HG03460 (cell line): ENCODE measurements around the gene ANKRD22.

Experiments used
- ATAC-seq: cut with Tn5 transposase; IDR thresholded peaks from one replicate; pipeline ENCODE4 v1.9.1; 2021; ENCODE audit not compliant: unreplicated experiment

ANKRD22 gene

DNA sequence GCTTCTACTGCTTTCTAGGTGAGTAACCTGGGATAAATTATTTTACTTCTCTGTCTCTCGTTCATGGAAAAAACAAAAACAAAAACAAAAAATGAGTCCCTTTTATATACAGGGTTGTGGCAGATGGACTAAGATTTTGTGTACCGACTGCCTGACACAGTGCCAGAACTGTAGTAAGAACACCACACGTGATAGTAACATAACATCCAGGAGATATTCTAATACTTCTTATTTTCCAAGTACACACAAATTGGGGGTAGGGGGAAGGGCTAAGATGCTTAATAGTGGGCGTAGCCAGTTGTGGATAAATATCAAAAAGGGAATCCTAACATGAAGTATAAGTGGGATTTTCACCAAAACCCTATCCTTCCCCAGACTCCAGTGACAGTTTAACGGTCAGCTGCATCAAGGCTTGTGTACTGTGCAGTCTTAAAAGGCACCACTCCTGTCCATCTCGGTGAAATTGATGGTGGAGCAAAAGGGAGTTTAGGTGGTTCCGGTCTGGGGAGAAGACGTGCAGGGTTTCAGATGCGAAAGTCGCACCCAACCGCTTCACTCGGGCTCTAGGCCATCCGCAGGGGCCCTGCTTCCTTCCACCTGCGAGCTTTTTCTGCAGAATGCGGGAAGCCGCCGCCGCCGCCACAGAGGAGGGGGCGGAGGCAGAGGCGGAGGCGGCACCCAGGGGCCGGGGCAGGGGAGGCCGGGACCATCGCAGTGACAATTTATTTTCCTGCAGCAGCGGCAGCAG is 28.1 kb upstream of the ANKRD22 start, which contains the start of gene STAMBPL1:
TSS of gene STAMBPL1 (plus strand) at position 712 of the 748 bp plus-strand sequence. CDS start 21,464 bp downstream, outside the sequence.
- peak; percentile 57 for ATAC-seq

- ATAC-seq = no peak
Observed at GRCh38 chr10:88877298-88877697, 25.7 kb upstream of the ANKRD22 start.

DNA sequence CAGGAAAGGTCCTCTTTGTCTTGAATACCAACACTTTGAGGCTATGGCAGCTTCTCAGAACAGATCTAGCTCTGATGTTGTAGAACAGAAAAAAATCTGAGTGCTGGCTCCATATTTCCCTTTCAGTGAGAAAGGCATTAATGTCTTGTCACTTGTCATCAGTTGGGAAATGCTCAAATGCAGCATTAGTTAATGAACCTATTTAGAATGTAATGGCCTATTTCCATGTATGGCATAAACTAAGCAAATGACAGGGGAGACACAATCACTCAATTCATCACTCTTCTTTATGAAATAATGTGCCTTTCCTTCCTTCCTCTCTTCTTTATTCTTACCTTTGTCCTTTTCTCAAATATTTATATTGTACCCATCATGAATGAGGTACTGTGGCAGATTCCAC is 23.4 kb upstream of the ANKRD22 start:
- ATAC-seq = no peak

- ATAC-seq = no peak
Observed at GRCh38 chr10:88874281-88874680, 22.6 kb upstream of the ANKRD22 start.

- ATAC-seq = no peak
Observed at GRCh38 chr10:88873757-88874156, 22.1 kb upstream of the ANKRD22 start.

DNA sequence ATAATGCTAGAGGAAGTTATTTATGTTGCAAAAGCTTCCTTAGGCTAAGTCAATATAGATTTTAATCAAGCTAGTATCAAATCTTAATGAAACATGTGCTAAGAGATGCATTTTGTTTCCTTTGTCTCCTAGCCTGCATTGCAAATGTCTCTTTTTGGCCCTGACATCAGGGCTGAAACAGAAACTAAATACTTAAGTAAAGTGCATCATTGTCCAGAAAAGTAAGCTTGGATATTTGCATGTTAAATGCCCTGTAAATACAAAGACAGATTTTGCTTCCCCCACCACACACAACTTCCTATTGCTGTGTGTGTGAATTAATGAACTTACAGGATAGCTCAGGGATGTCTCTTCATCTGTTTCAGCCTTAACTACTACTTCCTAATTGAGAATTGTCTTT is 18.4 kb upstream of the ANKRD22 start:
- no peak for ATAC-seq

- ATAC-seq = no peak
Observed at GRCh38 chr10:88866454-88866853, 14.8 kb upstream of the ANKRD22 start.

- ATAC-seq = no peak
Observed at GRCh38 chr10:88865281-88865876, 13.7 kb upstream of the ANKRD22 start.

GRCh38 chr10:88861036-88861435 is 9.4 kb upstream of the ANKRD22 start:
- ATAC-seq = no peak

- no peak for ATAC-seq
Observed at GRCh38 chr10:88858491-88858890, 6.8 kb upstream of the ANKRD22 start.

- no peak for ATAC-seq
Observed at GRCh38 chr10:88857831-88858230, 6.2 kb upstream of the ANKRD22 start.

DNA sequence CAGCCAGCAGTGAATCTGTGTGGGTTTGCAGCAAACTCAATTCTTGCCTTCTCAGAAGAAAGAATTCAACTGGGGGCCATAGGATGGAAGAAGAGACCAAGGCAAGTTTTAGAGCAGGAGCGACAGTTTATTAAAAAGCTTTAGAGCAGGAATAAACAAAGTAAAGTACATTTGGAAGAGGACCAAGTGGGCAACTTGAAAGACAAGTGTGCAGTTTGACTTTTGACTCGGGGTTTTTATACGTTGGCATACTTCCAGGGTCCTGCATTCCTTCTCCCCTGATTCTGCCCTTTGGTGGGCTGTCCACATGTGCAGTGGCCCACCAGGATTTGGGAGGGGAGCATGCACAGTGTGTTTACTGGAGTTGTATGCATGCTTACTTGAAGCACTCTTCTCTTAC is 3.0 kb upstream of the ANKRD22 start:
- no peak for ATAC-seq

GRCh38 chr10:88853155-88853881 is 1.7 kb upstream of the ANKRD22 start:
- ATAC-seq = no peak

GRCh38 chr10:88852327-88852726 is 683 bp upstream of the ANKRD22 start:
- ATAC-seq = no peak

DNA sequence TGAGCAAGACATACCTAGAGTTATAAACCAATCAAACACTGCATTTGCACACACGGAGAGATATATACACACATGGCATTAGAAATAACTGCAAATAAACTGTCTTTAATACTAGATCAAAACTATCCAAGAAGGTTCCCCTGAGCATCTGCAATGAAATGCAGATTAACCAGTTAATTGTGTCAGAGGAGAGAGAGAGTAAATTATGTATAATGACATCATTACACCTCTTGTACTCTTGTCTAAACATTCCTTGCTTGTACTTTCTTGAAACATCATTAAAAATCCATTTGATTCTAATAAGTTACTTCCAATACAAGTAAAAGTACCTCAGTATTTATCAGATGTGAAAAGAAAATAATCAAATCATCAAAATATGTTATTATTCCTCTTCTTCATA is 932 bp downstream of the ANKRD22 start:
- ATAC-seq = no peak

GRCh38 chr10:88849234-88849633 is 2.4 kb downstream of the ANKRD22 start:
- no peak for ATAC-seq

DNA sequence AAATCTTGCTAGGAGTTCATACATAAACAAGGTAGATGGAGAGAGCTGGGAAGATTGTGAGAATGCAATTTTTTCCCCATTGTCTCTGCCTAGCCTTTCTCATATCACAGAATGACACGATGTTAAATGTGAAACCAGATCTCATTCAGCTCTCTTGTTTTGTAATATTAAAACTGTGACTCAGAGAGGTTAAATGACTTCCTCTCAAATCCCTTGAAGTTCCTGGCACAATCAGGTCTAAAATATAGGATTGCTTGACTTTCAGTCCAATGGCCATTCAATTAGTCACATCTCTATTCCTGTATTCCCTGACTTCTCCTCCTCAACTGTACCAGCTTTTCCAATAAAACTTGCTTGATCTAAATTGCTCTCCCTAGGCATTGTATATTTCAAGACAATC is 3.1 kb downstream of the ANKRD22 start:
- no peak for ATAC-seq

DNA sequence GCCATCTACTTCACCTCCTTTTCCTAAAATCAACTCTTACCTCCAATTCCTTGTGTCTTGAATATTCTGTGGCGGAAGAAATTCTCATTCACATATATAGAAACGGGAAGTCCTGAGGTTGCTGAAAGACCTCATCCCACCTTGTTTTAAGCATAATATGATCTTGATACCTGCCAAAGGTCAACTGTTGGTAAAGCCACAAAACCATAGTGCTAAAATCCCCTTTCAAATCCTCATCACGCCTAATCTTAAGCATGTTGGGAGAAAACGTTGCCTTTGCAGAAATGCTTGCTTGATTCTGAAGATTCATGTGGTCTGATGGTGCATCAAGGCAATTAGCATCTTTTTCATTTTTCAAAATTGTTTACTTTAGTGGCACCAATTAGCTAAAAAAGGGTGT is 8.5 kb downstream of the ANKRD22 start:
- ATAC-seq = no peak

- ATAC-seq = no peak
Observed at GRCh38 chr10:88841316-88842111, 10.1 kb downstream of the ANKRD22 start.

DNA sequence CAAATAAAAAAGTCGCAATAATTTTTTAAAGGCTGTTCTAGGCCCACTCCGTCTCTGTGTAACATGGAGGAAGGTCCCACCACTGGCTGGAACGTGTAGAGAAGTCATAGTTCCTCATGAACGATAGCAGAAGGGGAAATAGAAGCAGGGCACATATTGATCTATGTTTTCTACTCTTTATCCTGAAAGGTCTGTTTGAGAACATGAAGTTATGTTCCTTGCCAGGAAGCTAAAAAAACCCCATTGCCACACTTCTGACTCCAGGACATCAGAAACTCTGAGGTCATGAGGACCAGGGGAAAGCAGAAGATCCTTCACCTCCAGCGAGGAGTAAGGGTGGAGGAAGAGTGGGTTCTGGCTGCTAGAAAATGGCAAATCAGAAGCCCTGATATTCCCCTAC is 10.8 kb downstream of the ANKRD22 start:
- no peak for ATAC-seq

GRCh38 chr10:88840104-88840503 is 11.5 kb downstream of the ANKRD22 start:
- no peak for ATAC-seq
